ENCODE measurements around the gene PCDH15.

- TF ChIP-seq YY1 (IDR thresholded peaks at IDR 0.05; ENCODE audit: low read depth, low read length): no peak
- no peak for TF ChIP-seq MAFK (IDR thresholded peaks at IDR 0.05; ENCODE audit: low read depth, low read length)
- TF ChIP-seq EP300 (IDR thresholded peaks at IDR 0.05; ENCODE audit: borderline replicate concordance in 1 of 2, low read depth in 2 of 2, low read length in 2 of 2): no peak
- no peak for TF ChIP-seq RAD21 (IDR thresholded peaks at IDR 0.05 in 1 of 2, conservative IDR thresholded peaks at IDR 0.05 in 1 of 2; ENCODE audit: low read depth in 2 of 2, low read length in 2 of 2)
Observed at GRCh38 chr10:54808186-54808935, 7.3 kb upstream of the PCDH15 start.
